SH-SY5Y (cell line): ENCODE results near the gene LARGE2.

Source experiments
- GATA2 ChIP-seq: IDR thresholded peaks from 2 replicates; pipeline ENCODE4 v1.6.1; 2011; ENCODE audit warnings: mild to moderate bottlenecking, low read depth, low read length
- GATA3 ChIP-seq: IDR thresholded peaks from 2 replicates; pipeline ENCODE4 v1.6.1; 2011; ENCODE audit warnings: low read depth, mild to moderate bottlenecking, low read length, moderate library complexity

- TF ChIP-seq GATA2 (no peak), GATA3 (no peak)
Observed at GRCh38 chr11:45917623-45918330, 4.7 kb upstream of the LARGE2 start, which contains the start of gene PEX16.
